Left forelimb (tissue), 1 donor: ENCODE results near the gene GPC2.
"Not testable (repeated sequence)": the region's sequence is repeated elsewhere in the genome, so short reads cannot be mapped to it uniquely, and the experiment has no call there.

Source experiments
- DNase-seq: peaks from one replicate; pipeline ENCODE4 v3.0.0-alpha.2; 2018; ENCODE audit warnings: low spot score

GPC2 gene, protein sequence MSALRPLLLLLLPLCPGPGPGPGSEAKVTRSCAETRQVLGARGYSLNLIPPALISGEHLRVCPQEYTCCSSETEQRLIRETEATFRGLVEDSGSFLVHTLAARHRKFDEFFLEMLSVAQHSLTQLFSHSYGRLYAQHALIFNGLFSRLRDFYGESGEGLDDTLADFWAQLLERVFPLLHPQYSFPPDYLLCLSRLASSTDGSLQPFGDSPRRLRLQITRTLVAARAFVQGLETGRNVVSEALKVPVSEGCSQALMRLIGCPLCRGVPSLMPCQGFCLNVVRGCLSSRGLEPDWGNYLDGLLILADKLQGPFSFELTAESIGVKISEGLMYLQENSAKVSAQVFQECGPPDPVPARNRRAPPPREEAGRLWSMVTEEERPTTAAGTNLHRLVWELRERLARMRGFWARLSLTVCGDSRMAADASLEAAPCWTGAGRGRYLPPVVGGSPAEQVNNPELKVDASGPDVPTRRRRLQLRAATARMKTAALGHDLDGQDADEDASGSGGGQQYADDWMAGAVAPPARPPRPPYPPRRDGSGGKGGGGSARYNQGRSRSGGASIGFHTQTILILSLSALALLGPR

GRCh38 chr7:100177045-100178001, at the start of gene GPC2, which contains the start of gene STAG3:
Gene GPC2, minus strand, starts transcription at chr7:100177381. Its CDS starts 182 bp downstream, at chr7:100177199.
Gene STAG3, plus strand, starts transcription at chr7:100177918. Its CDS starts 2,639 bp downstream, at chr7:100180557.
- peak; percentile 98 for DNase-seq

- DNase-seq = not testable (repeated sequence)
Measured at GRCh38 chr7:100224891-100225290, 47.7 kb upstream of the GPC2 start.

GRCh38 chr7:100223376-100223927, 46.3 kb upstream of the GPC2 start:
- DNase-seq = not testable (repeated sequence)

DNA sequence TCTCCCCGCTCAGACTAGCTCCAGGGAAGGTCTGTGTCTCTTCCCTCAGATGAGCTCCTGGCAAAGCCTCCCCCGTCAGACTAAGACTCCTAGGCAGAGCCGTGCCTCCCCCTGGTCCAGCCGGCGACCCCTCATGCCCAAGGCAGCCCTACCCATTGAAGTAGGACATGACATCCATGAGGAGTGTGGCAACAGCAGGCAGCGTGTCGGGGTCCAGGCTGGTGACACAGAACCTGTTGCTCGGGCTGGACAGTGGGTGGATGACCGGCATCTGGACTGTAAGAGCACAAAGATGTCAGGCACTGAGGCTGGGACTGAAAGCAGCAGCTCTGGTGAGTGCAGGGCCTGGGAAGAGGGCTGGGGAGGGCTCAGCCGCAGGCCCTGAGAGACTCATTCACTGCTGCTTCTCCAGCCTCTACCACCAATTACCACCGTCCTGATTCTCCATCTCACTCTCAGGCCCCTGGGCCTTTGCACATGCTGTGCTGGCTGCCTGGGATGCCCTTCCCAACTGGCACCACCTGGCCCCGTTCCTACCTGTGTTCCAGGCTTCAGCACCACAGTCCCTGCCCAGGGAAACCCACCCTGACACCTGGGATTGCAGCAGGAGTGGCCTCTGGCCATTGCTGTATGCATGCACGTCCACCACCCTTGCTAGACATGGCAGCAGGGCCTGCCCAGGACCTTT, 45.4 kb upstream of the GPC2 start:
- no peak for DNase-seq

DNA sequence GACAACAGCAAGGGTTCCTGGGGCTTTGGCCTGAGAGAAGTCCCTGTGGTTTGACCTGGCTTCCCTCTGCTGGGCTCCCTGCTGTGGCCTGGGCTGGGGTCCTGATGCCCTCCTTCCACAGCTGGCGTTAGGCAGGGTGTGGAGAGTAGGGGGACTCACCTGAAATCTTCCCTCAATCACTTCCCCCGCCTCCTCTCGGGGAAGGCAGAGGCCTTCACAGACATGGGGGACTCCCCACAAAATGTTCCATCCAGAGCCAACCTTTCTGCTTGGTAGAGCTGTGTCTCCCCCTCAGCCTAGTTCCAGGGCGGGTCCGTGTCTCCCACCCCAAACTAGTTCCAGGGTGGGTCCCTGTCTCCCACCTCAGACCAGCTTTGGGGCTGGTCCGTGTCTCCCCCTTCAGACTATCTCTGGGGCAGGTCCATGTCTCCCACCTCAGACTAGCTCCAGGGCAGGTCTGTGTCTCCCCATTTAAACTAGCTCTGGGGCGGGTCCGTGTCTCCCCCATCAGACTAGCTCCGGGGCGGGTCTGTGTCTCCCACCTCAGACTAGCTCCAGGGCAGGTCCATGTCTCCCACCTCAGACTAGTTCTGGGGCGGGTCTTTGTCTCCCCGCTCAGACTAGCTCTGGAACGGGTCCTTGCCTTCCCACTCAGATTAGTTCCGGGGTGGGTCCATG, 44.7 kb upstream of the GPC2 start:
- no peak for DNase-seq

DNA sequence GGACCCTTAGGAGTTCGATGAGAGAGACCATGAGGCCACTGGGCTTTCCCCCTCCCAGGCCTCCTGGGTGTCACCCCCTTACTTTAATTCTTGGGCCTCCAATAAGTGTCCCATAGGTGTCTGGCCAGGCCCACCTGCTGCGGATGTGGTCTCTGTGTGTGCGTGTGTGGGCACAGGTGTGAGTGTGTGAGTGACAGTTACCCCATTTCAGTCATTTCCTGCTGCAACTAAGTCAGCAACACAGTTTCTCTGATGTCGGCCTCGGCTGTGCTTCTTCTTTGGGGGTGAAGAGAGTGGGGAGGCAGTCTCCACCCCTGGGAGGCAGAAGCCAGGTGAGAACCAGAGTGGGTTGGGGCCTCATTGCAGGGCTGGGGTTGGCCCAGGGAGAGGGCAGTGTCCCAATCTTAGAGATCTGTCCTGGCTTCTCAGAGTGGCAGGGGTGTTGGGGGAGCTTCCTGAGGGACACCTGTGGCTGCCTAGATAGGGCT, 44.1 kb upstream of the GPC2 start:
- no peak for DNase-seq

DNA sequence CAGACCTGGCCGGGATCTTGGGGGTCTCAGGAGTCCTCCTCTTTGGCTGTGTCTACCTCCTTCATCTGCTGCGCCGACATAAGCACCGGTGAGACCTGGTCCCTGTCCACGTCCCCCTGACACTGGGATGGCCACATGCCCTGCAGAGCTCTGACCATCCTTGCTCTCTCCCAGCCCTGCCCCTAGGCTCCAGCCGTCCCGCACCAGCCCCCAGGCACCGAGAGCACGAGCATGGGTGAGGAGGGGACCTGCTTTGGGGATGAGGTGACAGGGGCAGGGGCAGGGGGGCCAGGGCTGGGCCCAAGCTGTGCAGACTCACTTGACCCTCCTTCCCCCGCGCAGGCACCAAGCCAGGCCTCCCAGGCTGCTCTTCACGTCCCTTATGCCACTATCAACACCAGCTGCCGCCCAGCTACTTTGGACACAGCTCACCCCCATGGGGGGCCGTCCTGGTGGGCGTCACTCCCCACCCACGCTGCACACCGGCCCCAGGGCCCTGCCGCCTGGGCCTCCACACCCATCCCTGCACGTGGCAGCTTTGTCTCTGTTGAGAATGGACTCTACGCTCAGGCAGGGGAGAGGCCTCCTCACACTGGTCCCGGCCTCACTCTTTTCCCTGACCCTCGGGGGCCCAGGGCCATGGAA, 43.5 kb upstream of the GPC2 start:
- no peak for DNase-seq

- not testable (repeated sequence) for DNase-seq
Measured at GRCh38 chr7:100219801-100220585, 42.8 kb upstream of the GPC2 start, which contains the start of gene PVRIG. Gene PVRIG, plus strand, starts transcription at chr7:100219949. Its CDS starts 22 bp downstream, at chr7:100219971.

GRCh38 chr7:100219271-100219737, 42.1 kb upstream of the GPC2 start:
- no peak for DNase-seq

- not testable (repeated sequence) for DNase-seq
Measured at GRCh38 chr7:100217934-100218333, 40.8 kb upstream of the GPC2 start.

GRCh38 chr7:100215895-100216294, 38.7 kb upstream of the GPC2 start:
- peak; percentile 83 for DNase-seq

- not testable (repeated sequence) for DNase-seq
Measured at GRCh38 chr7:100214356-100214755, 37.2 kb upstream of the GPC2 start.

- DNase-seq = no peak
Measured at GRCh38 chr7:100213672-100214071, 36.5 kb upstream of the GPC2 start.

- no peak for DNase-seq
Measured at GRCh38 chr7:100212631-100213286, 35.6 kb upstream of the GPC2 start.

DNA sequence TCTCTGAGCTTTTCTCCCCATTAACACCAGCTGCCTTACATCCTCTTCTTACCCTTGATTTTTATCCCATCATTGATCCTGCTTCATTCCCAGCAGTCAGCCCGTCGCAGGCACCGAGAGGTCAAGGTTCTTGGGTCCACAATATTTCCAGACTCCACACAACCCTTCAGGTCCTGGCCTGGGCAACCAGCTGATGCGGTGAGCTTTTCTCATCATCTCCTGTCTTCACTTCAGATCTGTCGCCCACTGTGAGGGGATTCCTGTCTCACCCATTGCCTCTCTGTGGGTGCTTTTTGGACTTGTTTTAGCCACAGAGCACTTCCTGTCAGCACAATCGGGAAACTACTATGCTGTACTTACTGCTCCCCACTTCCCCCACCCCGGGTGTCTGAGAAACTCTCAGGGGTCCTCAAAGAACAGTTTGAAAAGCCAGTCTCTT, 34.2 kb upstream of the GPC2 start:
- DNase-seq = no peak

- DNase-seq = no peak
Measured at GRCh38 chr7:100210805-100211204, 33.6 kb upstream of the GPC2 start.

DNA sequence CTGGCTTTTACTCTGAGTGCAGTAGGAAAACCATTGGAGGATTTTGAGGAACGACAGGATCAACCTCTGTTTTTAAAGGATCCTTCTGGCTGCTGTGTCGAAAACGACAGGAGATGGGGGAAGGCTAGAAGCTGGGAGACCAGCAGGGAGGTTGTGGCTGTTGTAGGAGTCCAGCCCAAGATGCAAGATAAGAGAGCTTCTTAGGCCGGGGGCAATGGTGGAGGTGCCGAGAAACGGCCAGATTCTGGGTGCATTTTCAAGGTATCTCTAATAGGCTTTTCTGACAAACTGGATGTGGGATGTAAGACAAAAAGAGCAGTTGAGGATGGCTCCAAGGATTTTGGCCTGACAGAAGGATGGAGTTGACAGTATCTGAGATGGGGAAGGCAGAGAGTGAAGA, 32.3 kb upstream of the GPC2 start:
- DNase-seq = no peak

GRCh38 chr7:100208911-100209408, 31.8 kb upstream of the GPC2 start:
- DNase-seq = no peak
